ENCODE results near the gene CCDC85C.
A peak's percentile ranks its signal among the peaks of the same experiment; 100 is the strongest.

The CCDC85C gene

GRCh38 chr14:99572173-99572999 lies 31.6 kb downstream of the CCDC85C start:
- DNase-seq (ENCODE audit: low spot score), result no peak

DNA sequence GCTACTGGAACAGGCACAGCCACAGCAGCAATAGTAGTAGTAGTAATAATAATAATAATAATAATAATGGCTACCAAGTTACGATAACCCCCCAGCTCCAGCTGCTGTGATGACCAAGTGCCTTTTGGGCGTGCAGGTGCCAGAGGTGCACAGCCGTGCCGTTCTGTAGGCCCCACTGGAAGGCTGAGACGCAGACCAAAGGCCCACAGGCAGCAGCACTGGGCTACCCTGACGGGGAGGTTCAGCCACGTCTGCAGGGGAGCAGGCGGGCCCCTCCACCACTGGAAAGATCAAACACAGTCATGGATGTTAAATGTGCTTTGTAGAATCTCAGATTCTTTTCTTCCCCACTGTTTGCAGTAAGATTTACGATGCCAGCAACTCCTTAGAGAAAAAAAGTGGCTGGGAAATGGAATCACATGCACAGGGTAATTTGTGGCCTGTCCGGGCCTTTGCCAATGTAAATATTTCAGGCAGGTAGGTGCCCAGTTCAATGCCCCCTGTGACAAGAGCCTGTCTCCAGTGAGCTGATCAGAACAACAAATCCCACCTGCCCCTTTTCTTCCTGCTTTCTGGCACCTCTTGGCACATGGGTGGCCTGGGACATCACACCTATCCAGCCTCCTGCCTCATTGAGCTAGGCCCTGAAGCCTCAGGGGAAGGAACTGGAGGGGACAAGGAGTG lies 32.6 kb downstream of the CCDC85C start:
- no peak for DNase-seq (ENCODE audit: low spot score)

GRCh38 chr14:99570544-99571302 lies 33.3 kb downstream of the CCDC85C start:
- no peak for DNase-seq (ENCODE audit: low spot score)

DNA sequence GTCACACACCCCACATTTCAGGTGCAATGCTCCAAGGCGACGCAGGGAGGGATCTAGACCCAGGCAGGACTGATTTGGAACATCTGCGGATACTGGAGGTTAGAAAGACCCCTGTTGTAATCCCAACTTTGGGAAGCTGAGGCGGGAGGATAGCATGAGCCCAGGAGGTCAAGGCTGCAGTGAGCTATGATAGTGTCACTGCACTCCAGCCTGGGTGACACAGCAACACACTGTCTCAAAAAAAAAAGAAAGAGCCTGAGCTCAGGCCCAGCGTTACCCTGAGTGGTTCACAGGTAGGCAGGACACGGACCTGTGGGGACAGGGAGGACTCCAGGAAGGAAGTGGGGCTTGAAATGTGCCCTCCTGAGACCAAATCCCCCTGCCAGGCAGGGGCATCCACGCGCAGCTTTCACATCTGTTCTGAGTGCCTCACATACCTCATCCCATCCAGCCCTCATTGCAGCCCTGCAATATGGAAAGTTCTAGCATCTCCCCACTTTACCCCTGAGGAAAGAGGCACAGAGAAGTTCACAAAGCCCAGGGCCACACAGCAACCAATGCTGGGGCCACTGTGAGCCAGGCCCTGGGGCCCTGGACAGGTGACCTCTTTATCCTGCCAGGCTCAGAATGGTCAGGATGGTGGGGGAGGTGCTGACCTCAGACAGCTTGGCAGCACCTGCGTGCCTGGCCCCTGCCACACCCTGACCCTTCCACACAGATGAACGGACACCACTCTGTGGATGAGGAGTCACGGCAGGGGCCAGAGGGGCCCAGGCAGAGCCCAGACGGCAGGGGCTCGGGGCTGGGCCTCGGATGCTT lies 34.1 kb downstream of the CCDC85C start:
- no peak for DNase-seq (ENCODE audit: low spot score)

DNA sequence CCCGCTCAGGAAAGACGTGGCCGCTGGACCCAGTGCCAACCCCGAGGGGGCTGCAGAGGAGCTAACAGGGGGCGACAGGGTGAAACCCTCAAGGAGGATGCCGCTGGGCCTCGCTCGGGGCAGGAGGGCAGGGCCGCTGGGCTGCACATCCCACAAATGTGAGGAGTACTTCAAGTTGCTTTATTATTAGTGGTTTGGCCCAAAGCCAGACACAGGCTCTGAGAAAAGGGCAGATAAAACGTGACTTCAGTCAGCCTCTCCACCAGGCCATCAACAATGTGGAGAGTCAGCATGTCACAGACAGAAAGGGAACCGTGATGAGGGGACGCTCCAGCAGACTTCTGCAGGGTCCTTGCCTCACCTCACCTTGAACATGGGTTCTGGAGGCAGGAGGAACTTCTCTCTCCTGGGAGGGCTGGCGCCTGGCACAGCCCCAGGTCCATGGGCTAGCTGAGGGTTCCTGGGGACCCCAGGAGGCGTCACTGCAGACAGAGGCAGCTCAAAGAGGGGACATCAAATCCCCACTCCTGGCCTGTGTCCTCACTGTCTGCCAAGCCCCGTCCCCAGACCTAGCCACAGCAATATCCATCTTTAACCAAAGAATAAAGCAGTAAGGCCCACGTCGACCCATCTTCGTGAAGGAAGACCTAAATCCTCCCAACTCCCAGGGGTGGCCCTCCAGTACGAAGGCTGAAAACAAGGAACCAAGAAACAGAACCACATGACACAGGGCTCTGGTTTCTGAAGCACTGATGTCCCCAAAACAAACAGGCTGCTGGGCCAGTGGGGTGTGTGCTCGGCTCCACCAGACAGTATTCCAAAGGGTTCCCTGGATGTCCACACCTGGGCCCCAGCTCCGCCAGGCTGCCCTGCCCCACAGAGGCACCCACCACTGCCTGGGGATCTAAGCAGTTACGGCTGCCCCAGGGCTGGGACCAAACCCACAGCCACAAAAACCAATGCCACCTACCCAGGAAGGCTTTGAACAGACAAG lies 35.1 kb downstream of the CCDC85C start:
- DNase-seq (ENCODE audit: low spot score), result no peak

- no peak for DNase-seq (ENCODE audit: low spot score)
These were observed 37.3 kb downstream of the CCDC85C start for GRCh38 chr14:99566390-99567354.

DNA sequence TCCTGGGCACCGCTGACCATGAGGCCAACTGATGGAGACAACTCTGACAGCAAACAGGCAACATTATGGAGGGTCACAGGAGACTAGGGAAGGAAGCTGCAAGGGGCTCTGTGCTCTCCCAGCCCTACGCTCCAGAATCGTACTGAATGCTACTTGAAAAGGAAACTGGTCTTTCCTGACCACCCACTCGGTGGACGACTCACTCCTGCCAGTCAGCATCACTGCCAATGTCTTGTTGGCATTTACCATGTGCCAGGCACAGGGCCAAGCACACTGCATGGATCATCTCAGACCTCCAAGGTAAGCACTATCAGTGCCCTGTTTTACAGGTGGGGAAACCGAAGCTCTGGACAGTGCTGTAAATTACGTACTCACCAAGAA lies 38.0 kb downstream of the CCDC85C start:
- no peak for DNase-seq (ENCODE audit: low spot score)

GRCh38 chr14:99565383-99565782 lies 38.6 kb downstream of the CCDC85C start:
- no peak for DNase-seq (ENCODE audit: low spot score)

- no peak for DNase-seq (ENCODE audit: low spot score)
These were observed 39.1 kb downstream of the CCDC85C start for GRCh38 chr14:99564926-99565259.

DNA sequence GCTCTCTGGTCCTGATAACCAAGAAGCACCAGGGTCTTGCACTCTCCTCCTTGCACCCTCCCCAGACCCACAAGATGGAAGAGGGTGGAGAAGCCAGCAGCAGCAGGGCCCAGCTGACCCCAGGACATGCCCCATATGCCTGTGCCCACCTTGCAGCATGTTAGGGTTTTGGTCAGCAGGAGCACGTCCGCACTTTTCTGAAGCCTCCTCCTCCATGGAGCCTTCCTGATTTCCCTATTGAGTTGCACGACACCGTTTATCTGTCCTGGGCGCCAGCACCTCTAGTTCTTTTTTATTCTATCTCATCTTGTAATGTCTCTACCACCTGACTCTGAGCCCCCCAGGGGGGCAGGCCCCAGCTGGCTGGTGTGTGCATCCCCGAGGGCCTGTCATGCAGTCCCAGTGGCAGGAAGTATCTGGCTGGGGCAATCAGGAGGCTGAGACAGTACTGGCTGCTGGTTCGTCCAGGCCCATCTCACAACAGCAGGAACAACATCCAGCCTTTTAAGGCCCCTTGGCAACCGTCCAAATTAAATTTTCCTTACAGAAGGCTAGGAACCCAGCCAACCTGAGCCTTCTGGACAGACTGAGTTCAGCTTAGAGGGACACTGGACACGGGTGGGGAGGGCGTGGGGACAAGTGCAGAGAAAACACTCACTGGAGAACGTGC lies 39.6 kb downstream of the CCDC85C start:
- no peak for DNase-seq (ENCODE audit: low spot score)

- no peak for DNase-seq (ENCODE audit: low spot score)
These were observed 40.3 kb downstream of the CCDC85C start for GRCh38 chr14:99563749-99564129.

- DNase-seq (ENCODE audit: low spot score), result peak; percentile 86
These were observed 40.9 kb downstream of the CCDC85C start for GRCh38 chr14:99562856-99563748.

GRCh38 chr14:99561864-99562263 lies 42.1 kb downstream of the CCDC85C start:
- no peak for DNase-seq (ENCODE audit: low spot score)

GRCh38 chr14:99560922-99561683 lies 42.9 kb downstream of the CCDC85C start:
- DNase-seq (ENCODE audit: low spot score), result no peak

DNA sequence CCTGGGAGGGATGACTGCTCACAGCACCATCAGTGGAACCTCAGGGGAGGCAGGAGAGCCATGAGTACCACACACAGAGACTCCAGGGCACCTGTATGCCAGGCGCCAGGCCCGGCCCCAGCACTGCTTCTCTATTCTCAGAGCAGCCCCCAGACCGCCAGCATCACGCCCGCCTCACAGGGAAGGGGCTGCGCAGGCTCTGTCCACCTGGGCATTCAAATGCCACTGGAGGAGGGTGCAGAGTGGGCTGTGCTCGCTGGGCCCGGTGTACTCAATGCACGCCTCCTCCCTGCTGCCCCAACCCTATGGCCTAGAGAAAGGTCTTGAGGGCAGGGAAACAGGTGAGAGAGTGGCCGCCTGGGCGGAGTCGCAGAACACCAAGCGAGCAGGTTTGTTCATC lies 43.6 kb downstream of the CCDC85C start:
- DNase-seq (ENCODE audit: low spot score), result no peak

DNA sequence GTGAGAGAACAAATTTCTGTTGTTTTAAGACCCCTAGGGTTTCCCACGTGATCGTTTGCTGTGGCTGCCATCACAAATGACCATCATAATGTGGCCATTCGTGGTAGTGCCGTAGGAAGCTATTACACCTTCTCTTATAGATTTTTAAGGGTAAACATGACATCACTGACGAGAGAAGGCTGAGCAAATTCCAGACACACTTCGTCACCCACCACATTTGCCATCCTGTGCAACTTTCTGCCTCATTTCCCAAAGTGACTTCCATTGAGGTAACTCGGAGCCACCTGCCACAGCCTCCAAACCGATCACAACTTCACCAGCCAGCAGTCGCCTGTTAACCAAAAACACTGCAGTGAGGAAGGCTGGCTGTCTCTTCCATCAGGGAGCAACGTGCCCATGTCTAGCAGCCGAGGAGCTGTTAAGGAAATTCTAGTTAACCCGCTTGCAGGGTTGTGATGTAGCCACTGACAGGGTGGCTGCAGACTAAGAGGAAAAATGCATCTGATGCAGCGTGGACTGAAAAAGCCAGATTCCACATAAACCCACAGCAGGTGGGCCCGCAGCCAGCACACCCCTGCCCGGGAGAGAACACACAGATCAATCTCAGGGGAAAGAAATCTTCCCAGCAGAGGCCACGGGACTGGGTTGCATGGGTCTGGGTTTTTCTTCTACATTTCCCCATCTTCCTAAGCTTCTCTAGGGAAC lies 44.6 kb downstream of the CCDC85C start:
- no peak for DNase-seq (ENCODE audit: low spot score)
